ENCODE measurements around the gene AMOTL1.

The AMOTL1 gene

DNA sequence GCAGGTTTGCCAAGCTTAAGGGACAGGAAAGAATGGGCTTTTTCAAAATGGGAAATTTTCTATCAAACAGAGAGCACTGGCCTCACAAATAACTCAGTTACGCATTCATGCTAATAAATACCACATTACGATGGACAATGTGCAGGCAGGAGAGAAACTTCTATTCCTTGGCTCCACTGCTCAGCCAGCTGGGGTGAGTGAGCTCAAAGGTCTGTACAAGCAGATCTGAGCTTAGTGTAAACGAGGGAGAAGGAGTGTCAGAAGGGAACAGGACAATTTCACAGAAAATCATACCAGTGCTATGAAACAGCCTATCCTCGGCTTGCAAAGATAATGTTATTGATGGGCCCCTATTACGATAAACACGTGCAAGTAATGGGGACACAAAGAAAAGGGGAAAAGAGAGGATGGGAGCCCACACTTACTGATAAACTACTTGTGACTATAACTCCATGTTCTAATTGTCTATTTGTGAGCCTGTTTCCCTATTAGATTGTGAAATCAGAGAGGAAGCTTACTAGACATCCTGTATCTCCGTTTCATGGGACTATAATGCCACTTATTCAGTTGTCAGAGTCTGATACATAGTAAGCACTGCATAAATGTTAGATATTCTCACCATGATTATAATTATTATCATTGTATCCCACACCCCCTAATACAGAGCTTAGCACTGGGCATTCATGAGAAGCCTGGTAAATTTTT, 46.3 kb downstream of the AMOTL1 start:
- TF ChIP-seq ZFX (IDR thresholded peaks at IDR 0.05; ENCODE audit: borderline replicate concordance) (no peak), CTCF (IDR thresholded peaks at IDR 0.05) (no peak)
- H3K27ac ChIP-seq, result no peak overlapping the region

GRCh38 chr11:94815705-94816344, 47.7 kb downstream of the AMOTL1 start:
- TF ChIP-seq ZFX (IDR thresholded peaks at IDR 0.05; ENCODE audit: borderline replicate concordance) (no peak), CTCF (IDR thresholded peaks at IDR 0.05) (no peak)
- H3K27ac ChIP-seq, result no peak overlapping the region

GRCh38 chr11:94820480-94820879, 52.3 kb downstream of the AMOTL1 start:
- TF ChIP-seq ZFX (IDR thresholded peaks at IDR 0.05; ENCODE audit: borderline replicate concordance) (no peak), CTCF (IDR thresholded peaks at IDR 0.05) (no peak)
- no peak overlapping the region for H3K27ac ChIP-seq

DNA sequence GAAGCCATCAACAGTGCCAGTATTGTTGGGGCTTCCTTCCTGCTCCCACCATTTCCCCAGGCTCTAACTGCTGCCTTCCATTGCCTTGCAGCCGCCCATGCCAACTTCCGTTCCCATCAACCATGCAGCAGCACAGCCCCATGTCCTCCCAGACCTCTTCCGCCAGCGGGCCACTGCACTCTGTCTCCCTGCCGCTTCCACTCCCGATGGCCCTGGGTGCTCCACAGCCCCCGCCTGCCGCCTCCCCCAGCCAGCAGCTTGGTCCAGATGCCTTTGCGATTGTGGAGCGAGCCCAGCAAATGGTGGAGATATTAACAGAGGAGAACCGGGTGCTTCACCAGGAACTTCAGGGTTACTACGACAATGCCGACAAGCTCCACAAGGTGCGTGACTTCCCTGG, 53.3 kb downstream of the AMOTL1 start:
- H3K27ac ChIP-seq, result no peak overlapping the region
- TF ChIP-seq ZFX (IDR thresholded peaks at IDR 0.05; ENCODE audit: borderline replicate concordance) (no peak), CTCF (IDR thresholded peaks at IDR 0.05) (no peak)

GRCh38 chr11:94822080-94822479, 53.9 kb downstream of the AMOTL1 start:
- no peak for TF ChIP-seq ZFX (IDR thresholded peaks at IDR 0.05; ENCODE audit: borderline replicate concordance)
- TF ChIP-seq CTCF (IDR thresholded peaks at IDR 0.05), result no peak
- no peak overlapping the region for H3K27ac ChIP-seq

DNA sequence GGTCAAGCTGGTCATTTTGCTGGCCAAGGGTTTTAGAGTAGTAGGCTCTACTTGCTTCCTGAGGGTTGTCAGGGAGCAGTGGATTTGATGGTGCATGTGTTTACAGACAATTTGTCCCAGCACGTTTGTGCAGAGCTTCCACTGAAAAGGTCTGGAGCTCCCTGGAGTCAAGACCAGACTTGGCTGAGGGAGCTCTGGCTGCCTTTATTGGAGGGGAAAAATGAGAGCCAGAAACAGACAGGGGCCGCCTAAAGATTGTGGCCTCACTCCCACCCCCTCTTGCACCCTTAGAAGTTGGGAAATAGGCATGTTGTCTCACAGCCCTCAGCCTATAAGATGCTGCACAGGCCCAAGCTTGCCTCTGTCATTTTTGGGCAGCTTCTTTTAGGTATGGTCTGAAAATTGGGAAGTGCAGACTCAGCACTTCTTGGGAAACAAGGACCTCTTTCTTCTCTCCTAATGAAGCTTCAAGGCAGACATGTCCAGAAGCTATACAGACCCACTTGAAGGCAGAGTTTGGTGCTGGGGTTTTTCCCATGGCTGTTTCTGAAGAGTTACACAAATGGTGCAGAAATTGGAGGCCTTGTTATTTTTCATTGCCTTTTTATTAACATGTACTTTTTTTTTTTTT, 55.1 kb downstream of the AMOTL1 start:
- TF ChIP-seq CTCF (IDR thresholded peaks at IDR 0.05), result no peak
- TF ChIP-seq ZFX (IDR thresholded peaks at IDR 0.05; ENCODE audit: borderline replicate concordance), result no peak
- no peak overlapping the region for H3K27ac ChIP-seq

DNA sequence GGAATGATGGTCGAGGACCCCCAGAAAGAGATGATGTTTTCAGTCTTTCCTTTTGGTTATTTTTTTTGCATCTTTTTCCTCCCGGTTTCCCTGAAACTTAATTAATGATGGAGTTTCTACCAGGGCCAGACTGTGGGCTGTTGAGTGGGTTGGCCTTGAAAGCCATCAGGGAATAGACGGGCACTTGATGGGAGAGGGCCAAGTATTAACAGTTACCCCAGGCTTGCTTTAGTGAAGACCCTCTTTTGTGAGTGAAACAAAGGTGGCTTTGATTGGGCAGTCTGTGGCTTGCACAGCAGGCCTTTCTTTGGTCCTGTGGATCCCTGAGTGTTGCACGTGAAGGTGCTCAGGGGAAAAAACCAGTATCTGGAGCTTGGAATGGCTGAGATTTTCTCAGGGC, 56.9 kb downstream of the AMOTL1 start:
- no peak for TF ChIP-seq CTCF (IDR thresholded peaks at IDR 0.05)
- no peak for TF ChIP-seq ZFX (IDR thresholded peaks at IDR 0.05; ENCODE audit: borderline replicate concordance)
- H3K27ac ChIP-seq, result no peak overlapping the region
